ENCODE measurements around the gene IL1RL2.

DNA sequence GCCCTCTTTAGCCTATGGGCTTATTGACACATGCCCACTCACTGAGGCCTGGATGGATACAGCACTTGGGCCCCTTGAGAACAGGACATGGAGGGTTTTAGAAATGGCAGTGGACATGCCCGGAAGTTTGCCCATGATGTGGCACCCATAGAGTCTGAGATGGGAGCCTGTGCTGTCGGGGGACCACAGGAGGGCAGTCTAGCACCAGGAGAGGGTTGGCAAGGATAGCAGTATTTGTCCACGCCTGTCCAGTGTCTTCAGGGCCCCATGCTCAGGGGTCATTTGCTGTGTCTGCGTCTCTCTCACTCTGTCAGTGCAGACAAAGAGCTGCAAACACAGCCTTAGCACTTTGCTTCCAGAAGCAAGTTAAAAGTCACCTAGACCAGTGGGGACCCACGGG lies 48.7 kb downstream of the IL1RL2 start:
- TF ChIP-seq, protein P1, sequence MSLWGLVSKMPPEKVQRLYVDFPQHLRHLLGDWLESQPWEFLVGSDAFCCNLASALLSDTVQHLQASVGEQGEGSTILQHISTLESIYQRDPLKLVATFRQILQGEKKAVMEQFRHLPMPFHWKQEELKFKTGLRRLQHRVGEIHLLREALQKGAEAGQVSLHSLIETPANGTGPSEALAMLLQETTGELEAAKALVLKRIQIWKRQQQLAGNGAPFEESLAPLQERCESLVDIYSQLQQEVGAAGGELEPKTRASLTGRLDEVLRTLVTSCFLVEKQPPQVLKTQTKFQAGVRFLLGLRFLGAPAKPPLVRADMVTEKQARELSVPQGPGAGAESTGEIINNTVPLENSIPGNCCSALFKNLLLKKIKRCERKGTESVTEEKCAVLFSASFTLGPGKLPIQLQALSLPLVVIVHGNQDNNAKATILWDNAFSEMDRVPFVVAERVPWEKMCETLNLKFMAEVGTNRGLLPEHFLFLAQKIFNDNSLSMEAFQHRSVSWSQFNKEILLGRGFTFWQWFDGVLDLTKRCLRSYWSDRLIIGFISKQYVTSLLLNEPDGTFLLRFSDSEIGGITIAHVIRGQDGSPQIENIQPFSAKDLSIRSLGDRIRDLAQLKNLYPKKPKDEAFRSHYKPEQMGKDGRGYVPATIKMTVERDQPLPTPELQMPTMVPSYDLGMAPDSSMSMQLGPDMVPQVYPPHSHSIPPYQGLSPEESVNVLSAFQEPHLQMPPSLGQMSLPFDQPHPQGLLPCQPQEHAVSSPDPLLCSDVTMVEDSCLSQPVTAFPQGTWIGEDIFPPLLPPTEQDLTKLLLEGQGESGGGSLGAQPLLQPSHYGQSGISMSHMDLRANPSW (CRISPR knock-in tag; conservative IDR thresholded peaks at IDR 0.05; ENCODE audit: low read depth): no peak
- TF ChIP-seq, protein P2, sequence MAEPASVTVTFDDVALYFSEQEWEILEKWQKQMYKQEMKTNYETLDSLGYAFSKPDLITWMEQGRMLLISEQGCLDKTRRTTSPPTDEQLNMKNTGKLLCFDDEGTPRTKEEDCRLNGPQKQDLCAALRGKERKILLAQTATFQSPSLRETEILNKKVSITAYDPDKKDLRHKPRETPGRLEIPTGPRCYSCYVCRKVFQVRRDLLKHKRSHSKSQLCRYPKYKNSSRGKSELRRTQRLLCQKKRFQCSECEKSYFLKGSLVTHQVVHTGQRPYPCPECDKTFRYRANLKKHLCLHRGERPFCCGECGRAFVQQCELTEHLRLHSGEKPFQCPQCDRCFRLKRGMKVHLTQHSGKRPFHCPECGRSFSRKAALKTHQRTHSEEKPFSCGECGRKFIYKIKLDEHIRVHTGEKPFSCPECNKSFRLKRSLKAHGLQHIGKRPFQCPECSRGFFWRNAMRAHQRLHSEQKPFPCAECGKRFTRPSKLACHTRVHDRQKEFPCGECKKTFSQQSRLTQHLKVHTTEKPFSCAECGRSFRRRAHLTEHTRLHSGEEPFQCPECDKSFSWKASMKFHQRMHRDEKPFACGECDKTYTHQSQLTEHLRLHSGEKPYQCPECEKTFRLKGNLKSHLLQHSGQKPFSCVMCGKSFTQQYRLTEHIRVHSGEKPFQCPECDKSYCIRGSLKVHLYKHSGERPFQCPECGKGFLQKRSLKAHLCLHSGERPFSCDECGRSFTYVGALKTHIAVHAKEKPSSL (CRISPR knock-in tag; conservative IDR thresholded peaks at IDR 0.05): no peak
- TF ChIP-seq, protein P3, sequence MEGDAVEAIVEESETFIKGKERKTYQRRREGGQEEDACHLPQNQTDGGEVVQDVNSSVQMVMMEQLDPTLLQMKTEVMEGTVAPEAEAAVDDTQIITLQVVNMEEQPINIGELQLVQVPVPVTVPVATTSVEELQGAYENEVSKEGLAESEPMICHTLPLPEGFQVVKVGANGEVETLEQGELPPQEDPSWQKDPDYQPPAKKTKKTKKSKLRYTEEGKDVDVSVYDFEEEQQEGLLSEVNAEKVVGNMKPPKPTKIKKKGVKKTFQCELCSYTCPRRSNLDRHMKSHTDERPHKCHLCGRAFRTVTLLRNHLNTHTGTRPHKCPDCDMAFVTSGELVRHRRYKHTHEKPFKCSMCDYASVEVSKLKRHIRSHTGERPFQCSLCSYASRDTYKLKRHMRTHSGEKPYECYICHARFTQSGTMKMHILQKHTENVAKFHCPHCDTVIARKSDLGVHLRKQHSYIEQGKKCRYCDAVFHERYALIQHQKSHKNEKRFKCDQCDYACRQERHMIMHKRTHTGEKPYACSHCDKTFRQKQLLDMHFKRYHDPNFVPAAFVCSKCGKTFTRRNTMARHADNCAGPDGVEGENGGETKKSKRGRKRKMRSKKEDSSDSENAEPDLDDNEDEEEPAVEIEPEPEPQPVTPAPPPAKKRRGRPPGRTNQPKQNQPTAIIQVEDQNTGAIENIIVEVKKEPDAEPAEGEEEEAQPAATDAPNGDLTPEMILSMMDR (IDR thresholded peaks at IDR 0.05): no peak
- TF ChIP-seq TEAD4 (CRISPR knock-in tag; IDR thresholded peaks at IDR 0.05): no peak
- no peak for TF ChIP-seq ZBTB21 (CRISPR knock-in tag; IDR thresholded peaks at IDR 0.05; ENCODE audit: borderline replicate concordance)
- no peak for TF ChIP-seq ESRRA (CRISPR knock-in tag; IDR thresholded peaks at IDR 0.05; ENCODE audit: borderline replicate concordance)
- no peak for TF ChIP-seq ATF1 (CRISPR knock-in tag; IDR thresholded peaks at IDR 0.05)
- TF ChIP-seq NR2C2 (CRISPR knock-in tag; IDR thresholded peaks at IDR 0.05): no peak
- no peak for TF ChIP-seq CREB1 (CRISPR knock-in tag; IDR thresholded peaks at IDR 0.05)
- 0 out of 2 replicates have a peak, but pooled peaks have one; percentile 12 for TF ChIP-seq GABPB1 (CRISPR knock-in tag; IDR thresholded peaks at IDR 0.05)
- TF ChIP-seq NFYB (CRISPR knock-in tag; conservative IDR thresholded peaks at IDR 0.05; ENCODE audit: low read depth): no peak
